HL-60 (cell line): Measurements from ENCODE around the gene FGG.

Source experiments
- GABPA ChIP-seq: IDR thresholded peaks from 2 replicates; pipeline ENCODE4 v1.6.1; 2012; ENCODE audit warnings: low read depth
- POLR2AphosphoS5 ChIP-seq: IDR thresholded peaks from 2 replicates; pipeline ENCODE4 v1.6.1; 2012; ENCODE audit warnings: low read depth
- REST ChIP-seq: IDR thresholded peaks from 2 replicates; pipeline ENCODE4 v1.6.1; 2012; ENCODE audit warnings: low read depth; ENCODE audit not compliant: insufficient replicate concordance
- TF ChIP-seq, protein P1 (sequence below): IDR thresholded peaks from one replicate; pipeline ENCODE4 v1.5.1; 2011; ENCODE audit warnings: low read length, control low read depth, inconsistent platforms; ENCODE audit not compliant: insufficient read depth

DNA sequence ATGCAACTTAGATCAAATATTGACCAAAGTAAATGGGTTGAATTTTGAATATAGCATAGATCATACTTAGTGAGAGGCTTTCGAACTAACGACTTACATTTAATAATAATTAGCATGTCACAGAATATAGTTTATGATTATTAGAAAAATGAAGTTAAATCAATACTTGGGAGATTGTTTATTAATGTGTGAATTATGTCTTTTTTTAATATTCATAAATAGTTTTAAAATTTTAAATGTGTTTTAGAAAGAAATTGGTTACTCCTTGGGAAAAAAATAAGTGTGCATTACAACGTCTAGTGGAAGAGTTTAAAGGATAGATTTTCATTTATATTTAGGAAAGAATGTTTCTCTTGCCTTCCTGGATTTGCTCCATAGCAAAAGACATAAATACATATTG, 29.2 kb downstream of the FGG start:
- TF ChIP-seq, protein P1, sequence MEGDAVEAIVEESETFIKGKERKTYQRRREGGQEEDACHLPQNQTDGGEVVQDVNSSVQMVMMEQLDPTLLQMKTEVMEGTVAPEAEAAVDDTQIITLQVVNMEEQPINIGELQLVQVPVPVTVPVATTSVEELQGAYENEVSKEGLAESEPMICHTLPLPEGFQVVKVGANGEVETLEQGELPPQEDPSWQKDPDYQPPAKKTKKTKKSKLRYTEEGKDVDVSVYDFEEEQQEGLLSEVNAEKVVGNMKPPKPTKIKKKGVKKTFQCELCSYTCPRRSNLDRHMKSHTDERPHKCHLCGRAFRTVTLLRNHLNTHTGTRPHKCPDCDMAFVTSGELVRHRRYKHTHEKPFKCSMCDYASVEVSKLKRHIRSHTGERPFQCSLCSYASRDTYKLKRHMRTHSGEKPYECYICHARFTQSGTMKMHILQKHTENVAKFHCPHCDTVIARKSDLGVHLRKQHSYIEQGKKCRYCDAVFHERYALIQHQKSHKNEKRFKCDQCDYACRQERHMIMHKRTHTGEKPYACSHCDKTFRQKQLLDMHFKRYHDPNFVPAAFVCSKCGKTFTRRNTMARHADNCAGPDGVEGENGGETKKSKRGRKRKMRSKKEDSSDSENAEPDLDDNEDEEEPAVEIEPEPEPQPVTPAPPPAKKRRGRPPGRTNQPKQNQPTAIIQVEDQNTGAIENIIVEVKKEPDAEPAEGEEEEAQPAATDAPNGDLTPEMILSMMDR = no peak
- TF ChIP-seq POLR2AphosphoS5 (no peak), GABPA (no peak), REST (no peak)
